GM20000 (cell line): ENCODE measurements around the gene SEMA4D.
"Not testable (repeated sequence)": the region's sequence is repeated elsewhere in the genome, so short reads cannot be mapped to it uniquely, and the experiment has no call there.

Experiments used
- DNase-seq: peaks from one replicate; pipeline ENCODE4 v3.0.0; 2012; ENCODE audit warnings: low spot score
- CTCF ChIP-seq: IDR thresholded peaks from 2 replicates; pipeline ENCODE4 v1.5.1; 2012; ENCODE audit warnings: mild to moderate bottlenecking, control low read depth; ENCODE audit errors: extremely low read depth, missing control alignments

The SEMA4D gene

GRCh38 chr9:89376741-89377351, 121.1 kb downstream of the SEMA4D start:
- no peak for DNase-seq
- TF ChIP-seq CTCF = no peak

- TF ChIP-seq CTCF = no peak
These were observed 121.6 kb downstream of the SEMA4D start for GRCh38 chr9:89376286-89376685.

GRCh38 chr9:89375191-89375760, 122.6 kb downstream of the SEMA4D start:
- no peak for TF ChIP-seq CTCF
- DNase-seq = peak; percentile 83

More at GRCh38 chr9:89376286-89376685, 121.6 kb downstream of the SEMA4D start:
- DNase-seq = no peak

GRCh38 chr9:89374176-89374575, 123.7 kb downstream of the SEMA4D start:
- TF ChIP-seq CTCF = no peak
- no peak for DNase-seq

GRCh38 chr9:89372979-89373378, 124.9 kb downstream of the SEMA4D start:
- no peak for DNase-seq
- TF ChIP-seq CTCF = no peak

GRCh38 chr9:89372230-89372816, 125.6 kb downstream of the SEMA4D start:
- DNase-seq = no peak
- TF ChIP-seq CTCF = no peak

GRCh38 chr9:89371791-89372190, 126.1 kb downstream of the SEMA4D start:
- DNase-seq = not testable (repeated sequence)

- DNase-seq = no peak
- no peak for TF ChIP-seq CTCF
These were observed 127.3 kb downstream of the SEMA4D start for GRCh38 chr9:89370593-89370992.
